ENCODE data around the gene CPT2. TPM values are rescaled to one million over a fixed set of nuclear protein-coding genes. Genes with fewer than 3 reads are reported as not detected.

The CPT2 gene
- total RNA-seq, 2 experiments from 2014 or later, result 10.6 to 12.0 TPM

GRCh38 chr1:53196017-53196484 lies 573 bp upstream of the CPT2 start:
- Mint-ChIP-seq H3K27me3 (no peaks in the 10 kb centered on the region), H3K36me3 (ENCODE audit: low read depth) (peaks cover 27% of the 10 kb centered on the region), H3K4me3 (peak overlapping the region; percentile 90), H3K4me1 (ENCODE audit: low read depth) (peaks cover 29% of the 10 kb centered on the region), H3K27ac (peak overlapping the region; percentile 93), H3K9me3 (no peaks in the 10 kb centered on the region)
- ChIA-PET CTCF (interaction anchor here (3.0 kb wide), 1 partner anchor 14 kb away, joined by 10 read pairs; no protein-coding TSS in a partner anchor), POLR2A (interaction anchor here (0.9 to 2.6 kb wide), 5 partner anchors 10 to 42 kb away, joined by 3 to 13 read pairs (median 5); partner anchors contain the start of genes CZIB and MAGOH)
- H3K27ac ChIP-seq (ENCODE audit: low read depth in 1 of 2, low read length in 2 of 2), result peak overlapping the region; percentile 93 to 97
- intact Hi-C loops (cut with DNase I, micrococcal nuclease), result loop anchor here (1.0 to 10.0 kb wide), 5 partner anchors 24 to 1141 kb away; partner anchors contain the start of genes BTF3L4 (in 1 of the 2), CZIB (in 1 of the 2), MAGOH (in 1 of the 2) and TXNDC12 (in 1 of the 2)
- TF ChIP-seq CTCF (IDR thresholded peaks at IDR 0.05), result no peak
- DNase-seq (peak in 1 of 14 experiments; percentile 12), ATAC-seq (ENCODE audit: poor library complexity) (peak; percentile 57)
- H3K4me1 ChIP-seq (ENCODE audit: insufficient read depth, low read length), result peaks cover 25% of the 10 kb centered on the region
- H3K9me3 ChIP-seq (ENCODE audit: control insufficient read depth in 1 of 2, insufficient read depth in 1 of 2, low read length in 2 of 2), result no peaks in the 10 kb centered on the region
- H3K27me3 ChIP-seq (ENCODE audit: control insufficient read depth in 1 of 2, insufficient read depth in 2 of 2, low read length in 2 of 2), result no peaks in the 10 kb centered on the region
- peak overlapping the region; percentile 92 for H3K4me3 ChIP-seq (ENCODE audit: low read length)
- H3K36me3 ChIP-seq (ENCODE audit: insufficient read depth, low read length), result peaks cover 5% of the 10 kb centered on the region

- H3K4me3 ChIP-seq (ENCODE audit: low read length), result peak overlapping the region; percentile 92
- ATAC-seq (ENCODE audit: poor library complexity) (no peak), DNase-seq (no peak)
- H3K27ac Mint-ChIP-seq, result peak overlapping the region; percentile 93
- no peaks in the 10 kb centered on the region for H3K9me3 ChIP-seq (ENCODE audit: control insufficient read depth in 1 of 2, insufficient read depth in 1 of 2, low read length in 2 of 2)
- H3K27me3 Mint-ChIP-seq, result no peaks in the 10 kb centered on the region
- TF ChIP-seq CTCF (IDR thresholded peaks at IDR 0.05), result no peak
- peak overlapping the region; percentile 93 for H3K4me3 Mint-ChIP-seq
- ChIA-PET CTCF (interaction anchor here (0.6 to 1.2 kb wide), 2 partner anchors 22 to 762 kb away, joined by 3 read pairs; partner anchors contain the start of gene CZIB), POLR2A (interaction anchor here (2.6 kb wide), 1 partner anchor 23 kb away, joined by 13 read pairs; the partner anchor contains the start of gene CZIB)
- H3K9me3 Mint-ChIP-seq, result no peaks in the 10 kb centered on the region
- peaks cover 42% of the 10 kb centered on the region for H3K36me3 Mint-ChIP-seq (ENCODE audit: low read depth)
- H3K27ac ChIP-seq (ENCODE audit: low read depth in 1 of 2, low read length in 2 of 2), result peak overlapping the region; percentile 93 to 97
- peaks cover 31% of the 10 kb centered on the region for H3K4me1 Mint-ChIP-seq (ENCODE audit: low read depth)
- H3K4me1 ChIP-seq (ENCODE audit: insufficient read depth, low read length), result peaks cover 25% of the 10 kb centered on the region
- H3K27me3 ChIP-seq (ENCODE audit: control insufficient read depth in 1 of 2, insufficient read depth in 2 of 2, low read length in 2 of 2), result no peaks in the 10 kb centered on the region
- intact Hi-C loops (cut with DNase I, micrococcal nuclease), result loop anchor here (1.0 to 10.0 kb wide), 5 partner anchors 22 to 1143 kb away; partner anchors contain the start of genes BTF3L4 (in 1 of the 2), MAGOH (in 1 of the 2) and TXNDC12 (in 1 of the 2)
- peaks cover 19% of the 10 kb centered on the region for H3K36me3 ChIP-seq (ENCODE audit: insufficient read depth, low read length)
Observed at GRCh38 chr1:53197291-53198200, 922 bp downstream of the CPT2 start.

- DNase-seq (no peak), ATAC-seq (ENCODE audit: poor library complexity) (no peak)
- H3K4me3 ChIP-seq (ENCODE audit: low read length), result no peak overlapping the region
- intact Hi-C loops (cut with DNase I, micrococcal nuclease), result loop anchor here in 1 of 2 experiments (10.0 kb wide), 2 partner anchors 183 to 1143 kb away; partner anchors contain the start of genes BTF3L4 and TXNDC12
- ChIA-PET POLR2A (interaction anchor here (1.5 kb wide), 1 partner anchor 21 kb away, joined by 5 read pairs; no protein-coding TSS in a partner anchor), CTCF (interaction anchor here (0.6 to 1.2 kb wide), 2 partner anchors 22 to 761 kb away, joined by 3 read pairs; partner anchors contain the start of gene CZIB)
- Mint-ChIP-seq H3K4me1 (ENCODE audit: low read depth) (peaks cover 36% of the 10 kb centered on the region), H3K27me3 (no peaks in the 10 kb centered on the region), H3K9me3 (no peaks in the 10 kb centered on the region), H3K36me3 (ENCODE audit: low read depth) (peaks cover 49% of the 10 kb centered on the region), H3K4me3 (peak overlapping the region; percentile 93), H3K27ac (peak overlapping the region; percentile 93)
- TF ChIP-seq CTCF (IDR thresholded peaks at IDR 0.05), result no peak
- peak overlapping the region; percentile 3 to 97 for H3K27ac ChIP-seq (ENCODE audit: low read depth in 1 of 2, low read length in 2 of 2)
- no peaks in the 10 kb centered on the region for H3K27me3 ChIP-seq (ENCODE audit: control insufficient read depth in 1 of 2, insufficient read depth in 2 of 2, low read length in 2 of 2)
- peaks cover 25% of the 10 kb centered on the region for H3K4me1 ChIP-seq (ENCODE audit: insufficient read depth, low read length)
- H3K9me3 ChIP-seq (ENCODE audit: control insufficient read depth in 1 of 2, insufficient read depth in 1 of 2, low read length in 2 of 2), result no peaks in the 10 kb centered on the region
- peaks cover 26% of the 10 kb centered on the region for H3K36me3 ChIP-seq (ENCODE audit: insufficient read depth, low read length)
Observed at GRCh38 chr1:53198241-53198651, 1.6 kb downstream of the CPT2 start.
